ENCODE results near the gene LEFTY1.

The LEFTY1 gene

DNA sequence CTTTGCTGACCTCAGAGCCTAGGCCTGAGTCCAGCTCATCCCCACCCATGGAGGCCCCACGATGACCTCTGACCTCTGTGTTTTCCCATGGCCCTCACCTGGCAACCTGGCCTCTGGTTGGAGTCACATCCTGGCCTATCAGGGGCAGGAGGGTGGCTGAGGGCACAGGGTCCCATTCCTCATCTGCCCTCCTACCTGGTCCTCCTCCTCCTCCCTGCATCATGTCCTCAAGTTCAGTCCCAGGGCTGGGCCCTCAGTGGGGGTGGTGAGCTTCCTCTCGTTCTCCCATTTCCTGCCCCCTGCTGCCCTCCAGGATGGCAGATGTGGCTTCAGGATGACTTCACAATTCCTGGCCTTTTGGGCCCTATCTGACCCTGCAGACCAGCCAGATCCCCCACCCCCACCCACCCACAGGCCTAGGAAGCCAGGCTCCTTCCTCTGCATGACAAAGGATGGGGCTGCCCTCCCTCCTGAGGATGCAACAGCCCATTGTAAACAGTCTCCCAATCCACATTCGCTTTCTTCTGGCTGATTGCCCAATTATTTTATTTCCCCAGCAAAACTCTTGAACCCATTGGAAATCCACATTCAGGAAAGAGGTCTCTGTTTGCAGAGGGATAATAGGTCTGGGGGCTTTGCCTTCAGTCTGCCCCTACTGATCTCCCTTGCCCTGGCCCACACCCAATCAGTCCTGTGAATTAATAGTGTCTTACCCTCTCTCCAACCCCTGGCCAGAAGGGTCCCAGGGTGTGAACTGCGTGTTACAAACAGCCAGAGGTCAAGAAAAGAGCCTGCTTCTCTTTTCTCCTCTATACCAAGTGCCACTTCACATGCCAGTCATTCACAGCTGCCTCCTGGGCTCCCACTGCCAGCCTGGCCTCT is 10.3 kb upstream of the LEFTY1 start:
- Histone ChIP-seq H3K9me3 (ENCODE audit: control insufficient read depth, low read length) (no peaks in the 10 kb centered on the region), H3K27me3 (ENCODE audit: control insufficient read depth, insufficient read depth, low read length, poor library complexity, severe bottlenecking) (no peaks in the 10 kb centered on the region), H3K27ac (ENCODE audit: insufficient read depth, low read depth, low read length, poor library complexity, severe bottlenecking) (no peak overlapping the region), H3K36me3 (ENCODE audit: control insufficient read depth, insufficient read depth, low read length) (no peaks in the 10 kb centered on the region), H3K4me1 (ENCODE audit: control insufficient read depth, insufficient read depth, low read length) (peaks cover 9% of the 10 kb centered on the region), H3K4me3 (ENCODE audit: insufficient read depth, low read depth, low read length) (no peak overlapping the region)
- 2 to 5% methylated on average over 4 of the region's 4 CpGs for WGBS, 2 experiments

GRCh38 chr1:225897595-225898514 is 8.9 kb upstream of the LEFTY1 start:
- peaks cover 9% of the 10 kb centered on the region for H3K4me1 ChIP-seq (ENCODE audit: control insufficient read depth, insufficient read depth, low read length)
- 85 to 87% methylated on average over 19 of the region's 19 CpGs for WGBS, 2 experiments
- no peaks in the 10 kb centered on the region for H3K27me3 ChIP-seq (ENCODE audit: control insufficient read depth, insufficient read depth, low read length, poor library complexity, severe bottlenecking)
- no peaks in the 10 kb centered on the region for H3K9me3 ChIP-seq (ENCODE audit: control insufficient read depth, low read length)
- H3K27ac ChIP-seq (ENCODE audit: insufficient read depth, low read depth, low read length, poor library complexity, severe bottlenecking), result no peak overlapping the region
- no peak overlapping the region for H3K4me3 ChIP-seq (ENCODE audit: insufficient read depth, low read depth, low read length)
- H3K36me3 ChIP-seq (ENCODE audit: control insufficient read depth, insufficient read depth, low read length), result no peaks in the 10 kb centered on the region

GRCh38 chr1:225896937-225897549 is 8.1 kb upstream of the LEFTY1 start:
- WGBS, 2 experiments, result 74 to 75% methylated on average over 7 of the region's 7 CpGs
- H3K4me3 ChIP-seq (ENCODE audit: insufficient read depth, low read depth, low read length), result no peak overlapping the region
- H3K27ac ChIP-seq (ENCODE audit: insufficient read depth, low read depth, low read length, poor library complexity, severe bottlenecking), result no peak overlapping the region

DNA sequence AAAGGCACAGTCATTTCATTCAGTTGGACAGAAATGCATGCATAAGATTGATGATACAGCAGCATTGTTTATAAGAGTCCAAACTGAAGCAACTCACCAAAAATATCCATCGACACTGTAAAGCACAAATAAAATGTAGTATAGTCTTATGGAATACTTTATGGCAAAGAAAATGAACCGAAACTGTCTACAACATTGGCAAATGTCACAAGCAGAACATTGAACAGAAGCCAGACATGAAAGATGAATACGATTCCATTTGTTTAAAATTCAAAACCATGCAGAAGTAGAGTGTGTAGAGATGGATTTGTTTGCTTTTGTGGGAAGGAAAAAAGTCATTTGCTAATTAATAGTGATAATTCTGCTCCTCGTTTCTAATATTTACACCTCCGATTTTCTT is 7.5 kb upstream of the LEFTY1 start:
- H3K4me1 ChIP-seq (ENCODE audit: control insufficient read depth, insufficient read depth, low read length), result peaks cover 9% of the 10 kb centered on the region
- H3K9me3 ChIP-seq (ENCODE audit: control insufficient read depth, low read length), result no peaks in the 10 kb centered on the region
- WGBS, 2 experiments, result 96 to 100% methylated on average over 2 to 5 of the region's 5 CpGs
- no peak overlapping the region for H3K4me3 ChIP-seq (ENCODE audit: insufficient read depth, low read depth, low read length)
- no peaks in the 10 kb centered on the region for H3K36me3 ChIP-seq (ENCODE audit: control insufficient read depth, insufficient read depth, low read length)
- no peak overlapping the region for H3K27ac ChIP-seq (ENCODE audit: insufficient read depth, low read depth, low read length, poor library complexity, severe bottlenecking)
- H3K27me3 ChIP-seq (ENCODE audit: control insufficient read depth, insufficient read depth, low read length, poor library complexity, severe bottlenecking), result no peaks in the 10 kb centered on the region

More at GRCh38 chr1:225896937-225897549, 8.1 kb upstream of the LEFTY1 start:
- H3K4me1 ChIP-seq (ENCODE audit: control insufficient read depth, insufficient read depth, low read length), result peaks cover 9% of the 10 kb centered on the region
- H3K9me3 ChIP-seq (ENCODE audit: control insufficient read depth, low read length), result no peaks in the 10 kb centered on the region
- H3K36me3 ChIP-seq (ENCODE audit: control insufficient read depth, insufficient read depth, low read length), result no peaks in the 10 kb centered on the region
- no peaks in the 10 kb centered on the region for H3K27me3 ChIP-seq (ENCODE audit: control insufficient read depth, insufficient read depth, low read length, poor library complexity, severe bottlenecking)

- Histone ChIP-seq H3K4me3 (ENCODE audit: insufficient read depth, low read depth, low read length) (no peak overlapping the region), H3K9me3 (ENCODE audit: control insufficient read depth, low read length) (no peaks in the 10 kb centered on the region), H3K27me3 (ENCODE audit: control insufficient read depth, insufficient read depth, low read length, poor library complexity, severe bottlenecking) (peaks cover 21% of the 10 kb centered on the region), H3K4me1 (ENCODE audit: control insufficient read depth, insufficient read depth, low read length) (no peaks in the 10 kb centered on the region), H3K27ac (ENCODE audit: insufficient read depth, low read depth, low read length, poor library complexity, severe bottlenecking) (no peak overlapping the region), H3K36me3 (ENCODE audit: control insufficient read depth, insufficient read depth, low read length) (no peaks in the 10 kb centered on the region)
- WGBS, 2 experiments, result 93 to 95% methylated on average over 5 of the region's 6 CpGs
Measured at GRCh38 chr1:225892307-225892706, 3.4 kb upstream of the LEFTY1 start.

DNA sequence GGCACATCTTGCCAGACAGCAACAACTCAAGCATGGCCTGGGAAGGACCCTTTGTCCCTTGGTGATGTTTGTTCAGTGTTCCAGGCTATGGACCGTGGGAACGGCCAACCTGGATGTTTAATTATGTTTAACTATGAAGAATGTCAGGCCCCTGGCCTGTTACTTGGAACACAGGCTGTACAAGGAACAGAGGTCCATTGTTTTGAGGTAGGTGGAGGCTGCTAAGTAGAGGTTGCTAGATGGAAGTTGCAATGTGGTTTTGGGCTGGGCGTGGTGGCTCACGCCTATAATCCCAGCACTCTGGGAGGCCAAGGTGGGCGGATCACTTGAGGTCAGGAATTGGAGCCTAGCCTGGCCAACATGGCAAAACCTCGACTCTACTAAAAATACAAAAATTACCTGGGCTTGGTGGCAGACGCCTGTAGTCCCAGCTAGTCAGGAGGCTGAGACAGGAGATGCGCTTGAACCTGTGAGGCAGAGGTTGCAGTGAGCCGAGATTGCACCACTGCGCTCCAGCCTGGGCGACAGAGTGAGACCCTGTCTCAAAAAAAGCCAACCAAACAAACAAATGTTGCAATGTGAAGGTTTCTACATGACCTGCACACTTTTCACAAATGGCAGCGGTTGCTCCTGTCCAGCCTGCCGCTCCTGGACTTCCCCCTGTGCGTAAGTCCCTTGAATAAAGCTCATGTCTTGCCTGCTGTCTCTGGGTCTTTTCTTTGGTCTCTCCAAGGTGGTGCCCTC is 2.5 kb upstream of the LEFTY1 start:
- H3K4me1 ChIP-seq (ENCODE audit: control insufficient read depth, insufficient read depth, low read length), result no peaks in the 10 kb centered on the region
- H3K4me3 ChIP-seq (ENCODE audit: insufficient read depth, low read depth, low read length), result no peak overlapping the region
- peaks cover 30% of the 10 kb centered on the region for H3K27me3 ChIP-seq (ENCODE audit: control insufficient read depth, insufficient read depth, low read length, poor library complexity, severe bottlenecking)
- no peak overlapping the region for H3K27ac ChIP-seq (ENCODE audit: insufficient read depth, low read depth, low read length, poor library complexity, severe bottlenecking)
- no peaks in the 10 kb centered on the region for H3K36me3 ChIP-seq (ENCODE audit: control insufficient read depth, insufficient read depth, low read length)
- WGBS, 2 experiments, result 93 to 95% methylated on average over 14 of the region's 14 CpGs
- no peaks in the 10 kb centered on the region for H3K9me3 ChIP-seq (ENCODE audit: control insufficient read depth, low read length)

GRCh38 chr1:225890346-225891228 is 1.6 kb upstream of the LEFTY1 start:
- Histone ChIP-seq H3K27ac (ENCODE audit: insufficient read depth, low read depth, low read length, poor library complexity, severe bottlenecking) (no peak overlapping the region), H3K4me3 (ENCODE audit: insufficient read depth, low read depth, low read length) (no peak overlapping the region), H3K27me3 (ENCODE audit: control insufficient read depth, insufficient read depth, low read length, poor library complexity, severe bottlenecking) (peaks cover 34% of the 10 kb centered on the region), H3K9me3 (ENCODE audit: control insufficient read depth, low read length) (no peaks in the 10 kb centered on the region), H3K36me3 (ENCODE audit: control insufficient read depth, insufficient read depth, low read length) (no peaks in the 10 kb centered on the region), H3K4me1 (ENCODE audit: control insufficient read depth, insufficient read depth, low read length) (no peaks in the 10 kb centered on the region)
- WGBS, 2 experiments, result 68 to 76% methylated on average over 6 of the region's 6 CpGs

DNA sequence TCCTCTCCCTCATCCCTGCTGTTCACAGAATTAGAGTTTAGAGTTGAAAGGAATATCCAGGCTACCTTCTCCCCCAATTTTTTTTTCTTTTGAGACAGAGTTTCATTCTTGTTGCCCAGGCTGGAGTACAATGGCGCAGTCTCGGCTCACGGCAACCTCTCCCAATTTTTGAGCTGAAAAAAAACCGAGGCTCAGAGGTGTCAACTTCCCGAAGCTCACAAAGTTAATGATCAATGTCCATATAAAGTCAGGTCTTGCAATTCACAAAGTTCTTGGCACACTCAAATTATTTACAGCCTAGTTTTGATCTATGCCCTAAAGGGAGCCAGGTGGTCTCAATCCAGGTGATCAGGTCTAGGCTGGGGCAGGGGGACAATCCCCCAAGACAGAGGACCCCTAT is 797 bp upstream of the LEFTY1 start:
- H3K9me3 ChIP-seq (ENCODE audit: control insufficient read depth, low read length), result no peaks in the 10 kb centered on the region
- no peak overlapping the region for H3K27ac ChIP-seq (ENCODE audit: insufficient read depth, low read depth, low read length, poor library complexity, severe bottlenecking)
- H3K4me3 ChIP-seq (ENCODE audit: insufficient read depth, low read depth, low read length), result no peak overlapping the region
- WGBS, 2 experiments, result 80 to 85% methylated on average over 5 of the region's 5 CpGs
- no peaks in the 10 kb centered on the region for H3K4me1 ChIP-seq (ENCODE audit: control insufficient read depth, insufficient read depth, low read length)
- H3K27me3 ChIP-seq (ENCODE audit: control insufficient read depth, insufficient read depth, low read length, poor library complexity, severe bottlenecking), result peaks cover 40% of the 10 kb centered on the region
- H3K36me3 ChIP-seq (ENCODE audit: control insufficient read depth, insufficient read depth, low read length), result no peaks in the 10 kb centered on the region
